RWPE2 (cell line): ENCODE measurements around the gene FRG2C.
"Not testable (repeated sequence)": the region's sequence is repeated elsewhere in the genome, so short reads cannot be mapped to it uniquely, and the experiment has no call there.

Source experiments
- ATAC-seq: fragments of 200-7000 bp; cut with Tn5 transposase; 3 replicates; pipeline ENCODE4 v1.9.1; 2021; ENCODE audit warnings: low read depth
- DNase-seq: peaks from one replicate; pipeline ENCODE4 v3.0.0-alpha.2; 2020; ENCODE audit warnings: low spot score
- H3K27ac ChIP-seq: fragments of 450-650 bp; 2 replicates; pipeline ENCODE4 v1.5.1; 2017; ENCODE audit warnings: mild to moderate bottlenecking; ENCODE audit not compliant: poor library complexity, severe bottlenecking
- H3K27me3 ChIP-seq: fragments of 250-450 bp; sonication (Bioruptor Pico); 2 replicates; pipeline ENCODE4 v1.5.1; 2021; ENCODE audit warnings: mild to moderate bottlenecking, moderate library complexity; ENCODE audit not compliant: insufficient read depth, poor library complexity, severe bottlenecking
- H3K36me3 ChIP-seq: fragments of 250-450 bp; sonication (Bioruptor Pico); 2 replicates; pipeline ENCODE4 v1.5.1; 2020; ENCODE audit warnings: low read depth, mild to moderate bottlenecking, moderate library complexity
- H3K4me1 ChIP-seq: fragments of 250-450 bp; sonication (Bioruptor Pico); 2 replicates; pipeline ENCODE4 v1.5.1; 2021; ENCODE audit warnings: mild to moderate bottlenecking, moderate library complexity; ENCODE audit not compliant: insufficient read depth, poor library complexity, severe bottlenecking
- H3K4me3 ChIP-seq: fragments of 250-450 bp; sonication (Bioruptor Pico); 2 replicates; pipeline ENCODE4 v1.5.1; 2021; ENCODE audit warnings: mild to moderate bottlenecking, moderate library complexity; ENCODE audit not compliant: severe bottlenecking
- H3K9me3 ChIP-seq: fragments of 250-450 bp; sonication (Bioruptor Pico); 2 replicates; pipeline ENCODE4 v1.5.1; 2021; ENCODE audit warnings: mild to moderate bottlenecking, moderate library complexity; ENCODE audit not compliant: severe bottlenecking
- TF ChIP-seq, protein P1 (sequence below): fragments of 450-650 bp; IDR thresholded peaks from one replicate; pipeline ENCODE4 v1.5.1; 2017; ENCODE audit warnings: mild to moderate bottlenecking, moderate library complexity; ENCODE audit not compliant: poor library complexity, severe bottlenecking

Gene FRG2C

GRCh38 chr3:75664028-75664427 lies at the start of gene FRG2C:
FRG2C (plus strand) TSS chr3:75664328; CDS start chr3:75664380, 52 bp downstream.
- H3K36me3 ChIP-seq, H3K4me1 ChIP-seq, H3K4me3 ChIP-seq, DNase-seq, H3K9me3 ChIP-seq, H3K27ac ChIP-seq, ATAC-seq: not testable (repeated sequence)
- peaks cover 19% of the 10 kb centered on the region for H3K27me3 ChIP-seq

DNA sequence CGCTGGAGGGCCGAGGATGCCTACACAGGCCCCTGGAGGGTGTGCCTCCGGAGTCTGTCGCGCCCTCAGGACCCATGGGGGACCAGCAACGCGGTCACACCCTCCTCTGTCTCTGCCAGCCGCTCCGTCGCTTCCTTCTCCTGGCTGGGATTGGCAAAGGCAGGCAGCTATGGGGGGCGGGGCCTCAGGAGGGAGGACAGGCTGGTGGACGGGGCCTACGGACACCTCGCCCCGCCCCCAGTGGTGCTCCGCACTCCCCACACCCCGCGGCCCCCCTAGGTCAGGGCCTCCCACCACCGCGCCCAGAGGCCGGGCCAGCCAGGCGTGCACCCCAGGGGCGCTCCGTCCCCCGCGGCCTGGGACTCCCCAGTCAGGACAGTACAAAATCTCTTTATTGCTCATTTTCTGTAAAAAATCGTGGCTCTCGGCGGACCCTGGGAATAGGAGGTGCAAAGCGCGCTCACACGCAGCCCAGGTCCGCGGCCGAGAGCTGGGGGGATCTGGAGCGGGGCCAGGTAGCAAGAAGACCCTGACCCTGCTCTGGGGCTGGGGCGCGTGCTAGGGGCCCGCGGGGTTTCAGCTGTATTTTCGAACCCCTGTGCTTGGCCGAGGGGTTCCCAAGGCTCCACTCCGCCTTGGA lies 45.3 kb upstream of the FRG2C start:
- not testable (repeated sequence) for DNase-seq, H3K36me3 ChIP-seq, ATAC-seq, H3K4me1 ChIP-seq, H3K4me3 ChIP-seq, H3K9me3 ChIP-seq, H3K27me3 ChIP-seq, H3K27ac ChIP-seq

GRCh38 chr3:75619481-75620031 lies 44.6 kb upstream of the FRG2C start:
- ATAC-seq, H3K9me3 ChIP-seq, H3K4me1 ChIP-seq, DNase-seq, H3K27me3 ChIP-seq, H3K27ac ChIP-seq, H3K36me3 ChIP-seq, H3K4me3 ChIP-seq: not testable (repeated sequence)

DNA sequence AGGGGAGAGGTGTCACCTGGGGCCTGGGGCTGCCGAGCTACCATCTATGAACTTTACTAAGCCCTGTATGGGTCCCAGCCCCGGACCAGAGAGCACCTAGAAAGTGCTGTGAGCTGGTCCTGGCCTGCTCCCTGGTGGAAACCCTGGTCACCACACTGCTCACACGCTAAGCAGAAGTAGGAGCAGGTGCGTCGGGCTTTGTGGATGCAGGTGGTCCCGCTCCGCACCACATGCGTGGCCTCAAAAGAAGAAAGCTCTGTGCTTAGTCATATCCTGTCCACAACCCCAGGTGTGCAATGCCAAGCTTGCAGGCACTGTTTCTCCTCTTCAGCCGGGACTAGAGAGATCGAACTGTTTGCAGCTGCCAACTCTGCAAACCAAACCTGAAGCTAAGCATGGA lies 42.4 kb upstream of the FRG2C start:
- H3K36me3 ChIP-seq, H3K27me3 ChIP-seq, H3K4me3 ChIP-seq, H3K4me1 ChIP-seq, H3K27ac ChIP-seq, DNase-seq, ATAC-seq, H3K9me3 ChIP-seq: not testable (repeated sequence)

DNA sequence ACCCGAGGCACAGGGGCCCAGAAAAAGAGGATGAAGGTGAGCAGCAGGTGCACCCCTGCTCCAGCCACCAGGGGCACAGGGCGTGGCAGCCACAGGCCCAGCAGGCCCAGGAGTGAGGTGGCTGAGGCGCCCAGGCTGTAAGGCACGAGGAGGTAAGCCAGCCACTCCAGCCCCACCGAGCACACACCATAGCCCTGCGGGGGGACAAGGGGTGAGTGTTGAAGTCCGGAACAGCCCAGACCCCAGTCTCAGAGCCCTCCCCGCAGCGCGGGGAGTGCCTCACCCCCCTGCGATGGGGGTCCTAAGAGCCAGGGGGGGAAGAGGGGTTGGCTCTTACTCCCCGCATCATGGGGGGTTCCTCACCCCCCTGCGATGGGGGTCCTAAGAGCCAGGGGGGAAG lies 40.5 kb upstream of the FRG2C start:
- not testable (repeated sequence) for H3K27ac ChIP-seq, H3K36me3 ChIP-seq, H3K9me3 ChIP-seq, H3K4me3 ChIP-seq, DNase-seq, ATAC-seq, H3K4me1 ChIP-seq, H3K27me3 ChIP-seq

DNA sequence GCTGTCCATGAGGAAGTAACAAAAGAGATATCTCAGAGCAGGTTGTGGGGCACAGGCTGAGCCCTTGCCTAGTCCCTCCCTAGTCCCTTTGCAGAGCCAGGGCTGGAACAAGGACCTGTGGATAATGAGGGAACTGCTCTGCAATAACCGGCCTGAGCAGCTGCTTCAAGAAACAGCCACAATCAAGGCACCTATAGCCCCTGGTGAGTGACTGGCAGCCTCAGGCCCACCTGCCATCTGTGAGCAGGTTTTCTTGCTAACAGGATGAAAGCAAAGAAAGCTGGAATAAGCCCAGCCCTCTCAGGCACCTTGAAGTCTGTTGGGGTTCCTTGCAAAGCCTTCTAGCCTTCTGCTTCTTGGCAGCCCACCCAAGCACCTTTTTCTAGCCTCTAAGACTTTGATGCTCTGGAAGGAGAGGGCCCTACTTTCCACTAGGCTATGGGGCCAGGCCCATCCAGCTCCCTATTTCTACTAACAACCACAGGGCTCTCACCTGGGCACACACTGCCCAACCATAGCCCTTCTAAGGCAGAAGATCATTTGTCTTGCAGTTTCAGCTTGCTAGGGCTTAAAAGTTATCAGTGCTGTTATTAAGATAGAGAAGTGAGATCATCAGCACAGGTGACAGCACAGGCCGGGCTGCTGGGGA lies 33.1 kb upstream of the FRG2C start:
- not testable (repeated sequence) for DNase-seq, H3K27ac ChIP-seq, H3K4me1 ChIP-seq, H3K36me3 ChIP-seq, H3K27me3 ChIP-seq, H3K4me3 ChIP-seq, H3K9me3 ChIP-seq, ATAC-seq

DNA sequence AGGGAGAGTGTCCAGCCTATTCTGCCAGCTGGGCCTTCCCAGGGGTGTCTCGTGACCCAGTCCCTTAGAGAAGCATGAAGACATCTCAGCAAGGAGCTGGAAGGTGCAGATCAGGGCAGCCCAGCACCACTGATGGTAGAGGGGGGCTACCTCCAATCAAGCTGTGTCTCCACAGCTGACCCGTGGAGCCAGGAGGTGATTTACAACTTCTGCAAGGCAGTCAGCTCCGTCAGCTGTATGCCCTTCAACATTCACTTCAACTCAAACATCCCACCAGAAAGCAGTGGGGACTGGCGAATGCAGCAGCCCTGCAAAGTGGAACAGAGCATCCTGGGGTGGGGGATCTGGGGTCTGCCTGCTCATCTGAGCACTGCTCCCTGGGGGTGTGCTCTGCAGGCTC lies 32.6 kb upstream of the FRG2C start:
- no peak for ATAC-seq
- no peaks in the 10 kb centered on the region for H3K4me1 ChIP-seq
- H3K36me3 ChIP-seq, result no peaks in the 10 kb centered on the region
- H3K9me3 ChIP-seq, result no peaks in the 10 kb centered on the region
- no peak overlapping the region for H3K27ac ChIP-seq
- TF ChIP-seq, protein P1, sequence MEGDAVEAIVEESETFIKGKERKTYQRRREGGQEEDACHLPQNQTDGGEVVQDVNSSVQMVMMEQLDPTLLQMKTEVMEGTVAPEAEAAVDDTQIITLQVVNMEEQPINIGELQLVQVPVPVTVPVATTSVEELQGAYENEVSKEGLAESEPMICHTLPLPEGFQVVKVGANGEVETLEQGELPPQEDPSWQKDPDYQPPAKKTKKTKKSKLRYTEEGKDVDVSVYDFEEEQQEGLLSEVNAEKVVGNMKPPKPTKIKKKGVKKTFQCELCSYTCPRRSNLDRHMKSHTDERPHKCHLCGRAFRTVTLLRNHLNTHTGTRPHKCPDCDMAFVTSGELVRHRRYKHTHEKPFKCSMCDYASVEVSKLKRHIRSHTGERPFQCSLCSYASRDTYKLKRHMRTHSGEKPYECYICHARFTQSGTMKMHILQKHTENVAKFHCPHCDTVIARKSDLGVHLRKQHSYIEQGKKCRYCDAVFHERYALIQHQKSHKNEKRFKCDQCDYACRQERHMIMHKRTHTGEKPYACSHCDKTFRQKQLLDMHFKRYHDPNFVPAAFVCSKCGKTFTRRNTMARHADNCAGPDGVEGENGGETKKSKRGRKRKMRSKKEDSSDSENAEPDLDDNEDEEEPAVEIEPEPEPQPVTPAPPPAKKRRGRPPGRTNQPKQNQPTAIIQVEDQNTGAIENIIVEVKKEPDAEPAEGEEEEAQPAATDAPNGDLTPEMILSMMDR, result no peak
- no peak overlapping the region for H3K4me3 ChIP-seq
- H3K27me3 ChIP-seq, result no peaks in the 10 kb centered on the region
- no peak for DNase-seq

DNA sequence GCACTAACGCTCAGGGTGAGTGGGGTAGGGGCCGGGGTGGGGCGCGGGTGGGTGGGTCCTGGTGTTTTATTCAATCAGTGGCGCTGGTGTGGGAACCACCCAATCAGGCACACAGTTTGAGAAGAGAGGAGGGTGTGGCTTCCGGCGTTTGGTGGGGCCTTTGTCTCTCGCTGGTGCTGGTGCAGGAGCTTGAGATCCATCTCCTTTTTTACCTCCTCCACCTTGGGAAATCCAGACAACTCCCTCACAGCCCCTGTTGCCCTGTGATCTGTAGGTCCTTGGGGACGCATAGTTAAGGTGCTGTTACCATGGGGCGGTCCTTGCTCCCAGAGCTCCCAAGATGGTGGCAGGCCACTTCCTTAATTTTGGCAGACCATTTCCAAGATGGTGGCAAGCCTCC lies 25.2 kb upstream of the FRG2C start:
- not testable (repeated sequence) for H3K9me3 ChIP-seq, H3K27me3 ChIP-seq, ATAC-seq, H3K36me3 ChIP-seq, H3K4me1 ChIP-seq, H3K4me3 ChIP-seq, H3K27ac ChIP-seq, DNase-seq

GRCh38 chr3:75641107-75641517 lies 23.0 kb upstream of the FRG2C start:
- not testable (repeated sequence) for H3K27me3 ChIP-seq, H3K27ac ChIP-seq, H3K36me3 ChIP-seq, H3K4me1 ChIP-seq, H3K9me3 ChIP-seq, ATAC-seq, H3K4me3 ChIP-seq, DNase-seq
